Measurements from ENCODE around the gene MC2R. TPM values are rescaled to one million over a fixed set of nuclear protein-coding genes. Genes with fewer than 3 reads are reported as not detected.
"Not testable (repeated sequence)": the region's sequence is repeated elsewhere in the genome, so short reads cannot be mapped to it uniquely, and the experiment has no call there.

The MC2R gene
- total RNA-seq, 1 experiment from 2014 or later, result not detected

DNA sequence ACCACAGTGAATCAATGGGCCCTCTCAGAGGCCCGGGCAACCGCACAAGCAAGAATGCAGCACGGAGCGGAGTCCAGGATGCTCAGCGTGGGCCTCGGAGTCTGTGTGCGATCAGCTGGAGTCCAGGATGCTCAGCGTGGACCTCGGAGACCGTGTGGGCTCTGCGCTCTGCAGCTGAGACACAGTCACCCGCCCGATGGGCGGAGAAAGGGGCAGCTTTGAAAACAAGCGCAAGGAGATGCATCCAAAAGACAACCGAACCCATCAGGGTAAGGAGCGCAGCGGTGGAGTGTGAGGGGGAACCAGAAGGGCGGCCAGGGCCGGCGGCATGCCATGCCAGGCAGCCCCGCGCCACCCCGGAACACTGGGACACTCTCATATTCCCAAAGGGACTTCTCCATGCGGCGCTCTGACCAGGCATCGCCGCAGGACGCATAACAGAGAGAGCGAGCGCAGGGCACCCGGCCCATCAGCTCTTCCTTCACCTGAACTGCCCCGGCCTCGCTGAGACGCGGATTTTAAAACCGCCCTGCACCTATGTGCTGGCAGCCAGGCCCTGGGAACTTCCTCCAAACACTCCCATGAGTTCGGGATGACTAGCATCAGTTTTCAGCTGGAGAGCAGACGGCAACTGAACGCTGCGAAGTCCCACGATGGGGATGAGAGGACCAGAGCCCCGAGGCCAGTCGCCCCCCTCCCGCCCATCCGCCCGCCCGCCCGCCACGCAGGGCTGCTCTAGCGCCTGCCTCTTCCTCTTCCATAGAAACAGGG, 46.6 kb downstream of the MC2R start (continued):
- TF ChIP-seq, protein P1, sequence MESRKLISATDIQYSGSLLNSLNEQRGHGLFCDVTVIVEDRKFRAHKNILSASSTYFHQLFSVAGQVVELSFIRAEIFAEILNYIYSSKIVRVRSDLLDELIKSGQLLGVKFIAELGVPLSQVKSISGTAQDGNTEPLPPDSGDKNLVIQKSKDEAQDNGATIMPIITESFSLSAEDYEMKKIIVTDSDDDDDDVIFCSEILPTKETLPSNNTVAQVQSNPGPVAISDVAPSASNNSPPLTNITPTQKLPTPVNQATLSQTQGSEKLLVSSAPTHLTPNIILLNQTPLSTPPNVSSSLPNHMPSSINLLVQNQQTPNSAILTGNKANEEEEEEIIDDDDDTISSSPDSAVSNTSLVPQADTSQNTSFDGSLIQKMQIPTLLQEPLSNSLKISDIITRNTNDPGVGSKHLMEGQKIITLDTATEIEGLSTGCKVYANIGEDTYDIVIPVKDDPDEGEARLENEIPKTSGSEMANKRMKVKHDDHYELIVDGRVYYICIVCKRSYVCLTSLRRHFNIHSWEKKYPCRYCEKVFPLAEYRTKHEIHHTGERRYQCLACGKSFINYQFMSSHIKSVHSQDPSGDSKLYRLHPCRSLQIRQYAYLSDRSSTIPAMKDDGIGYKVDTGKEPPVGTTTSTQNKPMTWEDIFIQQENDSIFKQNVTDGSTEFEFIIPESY (IDR thresholded peaks at IDR 0.05; ENCODE audit: extremely low read depth, insufficient replicate concordance, low read length), result no peak
- TF ChIP-seq ELF1 (IDR thresholded peaks at IDR 0.05; ENCODE audit: borderline replicate concordance, low read depth) (no peak), RAD21 (IDR thresholded peaks at IDR 0.05; ENCODE audit: low read depth) (no peak)

DNA sequence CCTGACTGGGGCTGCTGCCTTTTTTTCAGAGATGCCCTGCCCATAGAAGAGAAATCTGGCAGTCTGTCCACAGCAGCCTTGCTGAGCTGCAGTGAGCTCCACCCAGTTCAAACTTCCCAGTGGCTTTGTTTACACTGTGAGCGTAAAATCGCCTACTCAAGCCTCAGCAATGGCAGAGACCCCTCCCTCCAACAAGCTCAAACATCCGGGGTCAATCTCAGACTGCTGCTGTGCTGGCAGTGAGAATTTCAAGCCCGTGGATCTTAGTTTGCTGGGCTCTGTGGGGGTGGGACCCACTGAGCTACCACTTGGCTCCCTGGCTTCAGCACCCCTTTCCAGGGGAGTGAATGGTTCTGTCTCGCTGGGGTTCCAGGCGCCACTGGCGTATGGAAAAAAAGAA, 52.4 kb downstream of the MC2R start:
- DNase-seq (ENCODE audit: low read depth, low spot score); POLR2A ChIA-PET; H3K4me2 ChIP-seq (ENCODE audit: low read length): not testable (repeated sequence)

DNA sequence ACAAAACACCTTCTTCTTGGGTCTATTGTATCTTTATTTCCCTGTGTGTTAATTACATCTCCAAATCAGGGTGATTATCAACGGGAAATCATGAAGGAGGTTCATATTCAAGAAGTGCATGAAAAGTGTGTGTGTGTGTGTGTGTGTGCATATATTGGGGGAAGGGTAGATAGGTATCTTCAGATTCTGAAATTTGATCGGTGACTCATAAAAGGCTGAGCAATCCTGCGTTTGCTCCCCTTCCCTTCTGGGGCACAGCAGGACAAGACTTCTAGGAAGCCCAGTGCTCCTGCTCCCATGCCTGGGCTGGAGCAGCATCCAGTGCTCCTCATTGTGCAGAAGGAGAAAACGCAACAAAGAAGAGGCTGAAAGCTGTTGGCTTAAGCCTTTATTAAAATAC, 65.5 kb downstream of the MC2R start:
- Histone ChIP-seq H2AFZ (ENCODE audit: low read depth, low read length, poor library complexity, severe bottlenecking) (no peak overlapping the region), H3K9ac (ENCODE audit: low read length) (no peak overlapping the region), H3K36me3 (ENCODE audit: control insufficient read depth in 1 of 2, insufficient read depth in 2 of 2, low read length in 2 of 2) (no peaks in the 10 kb centered on the region), H3K79me2 (ENCODE audit: insufficient read depth, low read length) (no peaks in the 10 kb centered on the region), H4K20me1 (ENCODE audit: insufficient read depth) (no peaks in the 10 kb centered on the region), H3K4me2 (ENCODE audit: low read length) (no peak overlapping the region), H3K4me3 (replicated peaks in 1 of 2; ENCODE audit: low read depth in 1 of 2, low read length in 2 of 2) (no peak overlapping the region), H3K27me3 (ENCODE audit: insufficient read depth, low read length) (no peaks in the 10 kb centered on the region), H3K4me1 (ENCODE audit: control insufficient read depth in 1 of 2, insufficient read depth in 2 of 2, low read length in 2 of 2) (no peaks in the 10 kb centered on the region), H3K27ac (ENCODE audit: low read depth, low read length) (no peak overlapping the region), H3K9me2 (ENCODE audit: insufficient read depth) (no peaks in the 10 kb centered on the region), H3K9me3 (ENCODE audit: control insufficient read depth in 1 of 2, insufficient read depth in 1 of 2, low read depth in 1 of 2, low read length in 2 of 2) (no peaks in the 10 kb centered on the region)
- ChIA-PET POLR2A (no interaction called here), CTCF (no interaction called here), RAD21 (ENCODE audit: low non-redundant PET in 1 of 2, low total read pairs in 2 of 2, uncharacterized antibody in 2 of 2, unreplicated experiment in 2 of 2) (no interaction called here)
- no TSS peak for BruUV-seq (replicated peaks)
- no peak for ATAC-seq
- DNase-seq (ENCODE audit: low read depth, low spot score), result no peak
- intact Hi-C loops (cut with micrococcal nuclease), result no loop called here
- no peak for TF ChIP-seq CEBPB (IDR thresholded peaks at IDR 0.05; ENCODE audit: low read depth)
- no peak for TF ChIP-seq ELF1 (IDR thresholded peaks at IDR 0.05; ENCODE audit: borderline replicate concordance, low read depth)
- TF ChIP-seq EZH2phosphoT487 (IDR thresholded peaks at IDR 0.05; ENCODE audit: borderline replicate concordance), result no peak
- TF ChIP-seq ZFX (IDR thresholded peaks at IDR 0.05), result no peak
- no peak for TF ChIP-seq RAD21 (IDR thresholded peaks at IDR 0.05; ENCODE audit: low read depth)
- TF ChIP-seq, protein P2, sequence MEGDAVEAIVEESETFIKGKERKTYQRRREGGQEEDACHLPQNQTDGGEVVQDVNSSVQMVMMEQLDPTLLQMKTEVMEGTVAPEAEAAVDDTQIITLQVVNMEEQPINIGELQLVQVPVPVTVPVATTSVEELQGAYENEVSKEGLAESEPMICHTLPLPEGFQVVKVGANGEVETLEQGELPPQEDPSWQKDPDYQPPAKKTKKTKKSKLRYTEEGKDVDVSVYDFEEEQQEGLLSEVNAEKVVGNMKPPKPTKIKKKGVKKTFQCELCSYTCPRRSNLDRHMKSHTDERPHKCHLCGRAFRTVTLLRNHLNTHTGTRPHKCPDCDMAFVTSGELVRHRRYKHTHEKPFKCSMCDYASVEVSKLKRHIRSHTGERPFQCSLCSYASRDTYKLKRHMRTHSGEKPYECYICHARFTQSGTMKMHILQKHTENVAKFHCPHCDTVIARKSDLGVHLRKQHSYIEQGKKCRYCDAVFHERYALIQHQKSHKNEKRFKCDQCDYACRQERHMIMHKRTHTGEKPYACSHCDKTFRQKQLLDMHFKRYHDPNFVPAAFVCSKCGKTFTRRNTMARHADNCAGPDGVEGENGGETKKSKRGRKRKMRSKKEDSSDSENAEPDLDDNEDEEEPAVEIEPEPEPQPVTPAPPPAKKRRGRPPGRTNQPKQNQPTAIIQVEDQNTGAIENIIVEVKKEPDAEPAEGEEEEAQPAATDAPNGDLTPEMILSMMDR (IDR thresholded peaks at IDR 0.05 in 2 of 3, conservative IDR thresholded peaks at IDR 0.05 in 1 of 3; ENCODE audit: borderline replicate concordance in 1 of 3, insufficient read depth in 1 of 3, low read depth in 2 of 3, low read length in 2 of 3), result no peak
- no peak for TF ChIP-seq POLR2AphosphoS5 (IDR thresholded peaks at IDR 0.05; ENCODE audit: low read depth, low read length)
- no peak for TF ChIP-seq JUND (IDR thresholded peaks at IDR 0.05)
- TF ChIP-seq, protein P3, sequence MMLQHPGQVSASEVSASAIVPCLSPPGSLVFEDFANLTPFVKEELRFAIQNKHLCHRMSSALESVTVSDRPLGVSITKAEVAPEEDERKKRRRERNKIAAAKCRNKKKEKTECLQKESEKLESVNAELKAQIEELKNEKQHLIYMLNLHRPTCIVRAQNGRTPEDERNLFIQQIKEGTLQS (IDR thresholded peaks at IDR 0.05), result no peak

More for the DNA sequence above, 52.4 kb downstream of the MC2R start:
- H3K27ac ChIP-seq (ENCODE audit: low read depth, low read length); H2AFZ ChIP-seq (ENCODE audit: low read depth, low read length, poor library complexity, severe bottlenecking); RAD21 ChIA-PET (ENCODE audit: low non-redundant PET in 1 of 2, low total read pairs in 2 of 2, uncharacterized antibody in 2 of 2, unreplicated experiment in 2 of 2); H3K36me3 ChIP-seq (ENCODE audit: control insufficient read depth in 1 of 2, insufficient read depth in 2 of 2, low read length in 2 of 2); H3K4me1 ChIP-seq (ENCODE audit: control insufficient read depth in 1 of 2, insufficient read depth in 2 of 2, low read length in 2 of 2); ATAC-seq; BruUV-seq (replicated peaks); intact Hi-C loops (cut with micrococcal nuclease); H3K4me3 ChIP-seq (replicated peaks in 1 of 2; ENCODE audit: low read depth in 1 of 2, low read length in 2 of 2); H4K20me1 ChIP-seq (ENCODE audit: insufficient read depth); H3K9ac ChIP-seq (ENCODE audit: low read length); H3K9me3 ChIP-seq (ENCODE audit: control insufficient read depth in 1 of 2, insufficient read depth in 1 of 2, low read depth in 1 of 2, low read length in 2 of 2); H3K9me2 ChIP-seq (ENCODE audit: insufficient read depth); H3K79me2 ChIP-seq (ENCODE audit: insufficient read depth, low read length): not testable (repeated sequence)
- H3K27me3 ChIP-seq (ENCODE audit: insufficient read depth, low read length), result peaks cover 35% of the 10 kb centered on the region
- CTCF ChIA-PET, result interaction anchor here (1.0 kb wide), 1 partner anchor 48 kb away, joined by 3 read pairs; no protein-coding TSS in a partner anchor
